NCI-H187 treated with DMSO at 0.1 percent for 48 hours (cell line): ENCODE results near the gene TOGARAM1.
"Not testable (repeated sequence)": the region's sequence is repeated elsewhere in the genome, so short reads cannot be mapped to it uniquely, and the experiment has no call there.

Experiments
- DNase-seq: peaks from one replicate; lab custom pipeline; 2025; lab: John Stamatoyannopoulos, UW

TOGARAM1 gene

GRCh38 chr14:45038865-45039264 is 76.9 kb downstream of the TOGARAM1 start:
- DNase-seq: no peak

DNA sequence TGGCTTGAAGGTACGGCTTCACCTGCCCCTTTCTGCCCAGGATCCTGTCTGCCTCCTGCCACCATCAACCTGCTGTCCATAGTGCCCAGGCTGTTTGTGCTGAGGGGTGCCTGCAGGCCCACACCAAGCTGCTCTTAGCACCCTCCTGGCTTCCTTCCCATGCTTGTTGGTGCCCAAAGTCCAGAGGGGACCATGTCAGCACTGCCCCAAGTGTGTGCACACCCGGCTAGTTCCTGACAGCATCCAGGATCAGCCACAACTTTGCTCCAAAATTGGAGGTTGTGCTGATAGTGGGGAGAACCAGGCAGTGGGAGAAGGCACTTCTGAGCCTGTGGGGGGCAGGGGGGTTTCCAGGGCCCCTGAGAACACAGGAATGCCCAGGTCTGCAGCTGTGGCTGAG is 77.4 kb downstream of the TOGARAM1 start:
- no peak for DNase-seq

- no peak for DNase-seq
Observed at GRCh38 chr14:45041641-45042040, 79.7 kb downstream of the TOGARAM1 start.

DNA sequence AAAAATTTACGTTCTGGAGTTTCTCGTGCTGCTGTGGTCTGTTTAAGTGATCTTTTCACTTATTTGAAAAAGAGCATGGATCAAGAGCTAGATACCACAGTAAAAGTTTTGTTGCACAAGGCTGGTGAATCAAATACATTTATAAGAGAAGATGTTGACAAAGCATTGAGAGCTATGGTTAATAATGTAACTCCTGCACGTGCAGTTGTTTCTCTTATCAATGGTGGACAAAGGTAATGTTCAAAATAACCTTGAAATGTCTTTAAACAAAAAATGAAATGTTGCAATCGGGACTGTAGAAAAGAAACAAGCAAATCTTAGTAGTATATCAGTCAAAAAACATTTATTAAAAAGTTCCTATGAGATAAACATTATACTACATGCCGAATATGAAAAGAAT is 82.6 kb downstream of the TOGARAM1 start:
- DNase-seq: no peak

GRCh38 chr14:45048385-45048784 is 86.4 kb downstream of the TOGARAM1 start:
- no peak for DNase-seq

- no peak for DNase-seq
Observed at GRCh38 chr14:45051180-45051579, 89.2 kb downstream of the TOGARAM1 start.

DNA sequence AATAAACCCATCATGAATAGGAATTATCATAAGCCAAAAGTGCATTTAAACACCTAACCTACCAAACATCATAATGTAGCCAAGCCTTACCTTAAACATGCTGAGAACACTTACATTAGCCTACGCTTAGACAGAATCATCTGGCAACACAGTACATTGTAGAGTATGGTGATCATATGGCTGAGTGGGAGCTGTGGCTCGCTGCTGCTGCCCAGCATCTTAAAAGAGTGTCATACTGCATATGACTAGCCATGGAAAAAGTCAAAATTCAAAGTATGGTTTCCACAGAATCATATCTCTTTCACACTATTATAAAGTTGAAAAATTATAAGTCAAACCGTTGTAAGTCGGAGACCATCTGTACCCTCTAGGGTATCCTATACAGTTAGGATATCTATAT is 89.9 kb downstream of the TOGARAM1 start:
- no peak for DNase-seq

- DNase-seq: no peak
Observed at GRCh38 chr14:45057349-45057748, 95.4 kb downstream of the TOGARAM1 start.

DNA sequence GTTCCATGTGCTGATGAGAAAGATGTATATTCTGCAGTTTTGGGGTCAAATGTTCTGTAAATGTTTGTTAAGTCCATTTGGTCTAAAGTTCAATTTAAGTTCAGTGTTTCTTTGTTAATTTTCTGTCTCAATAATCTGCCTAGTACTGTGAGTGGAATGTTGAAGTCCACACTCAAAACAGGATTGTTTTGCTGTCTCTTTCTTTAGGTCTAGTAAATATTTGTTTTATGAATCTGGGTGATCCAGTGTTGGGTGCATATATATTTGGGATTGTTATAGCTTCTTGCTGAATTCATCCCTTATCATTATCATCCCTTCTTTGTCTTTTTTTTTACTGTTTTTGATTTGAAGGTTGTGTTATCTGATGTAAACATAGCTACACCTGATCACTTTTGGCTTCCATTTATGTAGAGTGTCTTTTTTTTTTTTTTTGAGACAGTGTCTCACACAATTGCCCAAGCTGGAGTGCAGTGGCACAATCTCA is 95.9 kb downstream of the TOGARAM1 start:
- DNase-seq: no peak

- no peak for DNase-seq
Observed at GRCh38 chr14:45060551-45060950, 98.6 kb downstream of the TOGARAM1 start.

DNA sequence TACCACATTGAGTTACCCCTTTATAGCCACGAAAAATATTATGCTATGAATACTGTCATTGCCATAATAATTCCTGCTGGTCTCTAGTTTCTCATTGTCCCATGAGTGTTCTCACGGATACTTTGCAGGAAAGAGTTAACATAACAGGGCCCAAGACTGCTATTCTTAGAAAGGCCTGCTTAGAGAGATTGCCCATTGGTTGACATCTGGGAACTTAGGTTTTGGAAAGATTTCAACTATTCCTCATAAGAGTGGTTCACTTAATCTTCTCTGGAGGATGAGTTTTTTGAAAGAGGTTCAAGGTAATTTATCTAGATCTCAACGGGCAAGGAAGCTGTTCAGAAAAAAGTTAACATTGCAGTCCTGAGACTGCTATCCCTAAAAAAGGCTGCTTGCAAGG is 103.5 kb downstream of the TOGARAM1 start:
- no peak for DNase-seq

DNA sequence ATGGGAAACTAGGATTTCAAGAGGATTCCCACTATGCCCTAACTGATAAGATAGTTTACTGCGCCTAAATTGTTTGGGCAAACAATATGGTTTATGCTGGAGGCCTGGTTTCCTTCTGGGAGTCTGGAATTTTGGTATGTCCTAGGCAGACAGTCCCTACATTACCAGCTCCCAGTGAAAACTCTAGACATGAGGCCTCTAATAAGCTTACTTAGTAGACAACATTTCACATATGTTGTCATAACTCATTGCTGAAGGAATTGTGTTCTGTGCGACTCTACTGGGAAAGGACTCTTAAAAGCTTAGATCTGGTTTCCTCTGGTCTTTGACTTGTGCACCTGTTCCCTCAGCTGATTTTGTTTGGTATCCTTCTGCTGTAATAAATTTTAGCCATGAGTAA is 104.0 kb downstream of the TOGARAM1 start:
- DNase-seq: no peak

DNA sequence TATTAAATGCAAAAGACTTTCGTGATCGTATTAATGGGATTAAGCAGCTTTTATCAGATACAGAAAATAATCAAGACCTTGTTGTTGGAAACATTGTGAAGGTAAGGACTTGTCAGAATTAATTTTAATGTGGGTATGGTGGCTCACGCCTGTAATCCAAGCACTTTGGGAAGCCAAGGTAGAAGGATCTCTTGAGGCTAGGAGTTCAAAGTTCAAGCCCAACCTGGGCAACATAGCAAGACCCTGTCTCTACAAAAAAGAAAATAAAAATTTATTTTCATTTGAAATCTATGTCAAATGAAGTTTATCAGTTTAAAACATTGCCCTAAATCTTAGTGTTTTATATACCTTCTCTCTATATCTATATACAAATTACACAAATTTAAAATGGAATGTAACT is 104.7 kb downstream of the TOGARAM1 start:
- no peak for DNase-seq

- no peak for DNase-seq
Observed at GRCh38 chr14:45068396-45068795, 106.4 kb downstream of the TOGARAM1 start.

GRCh38 chr14:45070215-45070614 is 108.2 kb downstream of the TOGARAM1 start:
- DNase-seq: no peak

DNA sequence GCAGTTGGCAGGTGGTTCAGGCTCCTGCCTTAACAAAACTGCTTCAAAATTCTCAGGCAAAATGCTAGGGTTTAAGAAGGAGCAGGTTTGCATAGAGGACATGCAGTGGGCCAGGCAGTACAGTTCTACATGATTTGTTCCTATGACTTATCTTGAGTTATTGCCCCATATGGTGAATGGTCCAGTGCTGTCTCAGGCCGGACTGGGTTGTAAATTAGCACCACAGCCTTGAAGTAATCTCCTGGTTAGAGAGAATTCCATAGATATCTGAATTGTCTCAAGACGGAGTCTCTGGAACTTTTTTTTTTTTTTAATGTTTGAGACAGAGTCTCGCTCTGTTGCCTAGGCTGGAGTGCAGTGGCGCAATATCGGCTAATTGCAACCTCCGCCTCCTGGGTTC is 110.1 kb downstream of the TOGARAM1 start:
- DNase-seq: no peak

DNA sequence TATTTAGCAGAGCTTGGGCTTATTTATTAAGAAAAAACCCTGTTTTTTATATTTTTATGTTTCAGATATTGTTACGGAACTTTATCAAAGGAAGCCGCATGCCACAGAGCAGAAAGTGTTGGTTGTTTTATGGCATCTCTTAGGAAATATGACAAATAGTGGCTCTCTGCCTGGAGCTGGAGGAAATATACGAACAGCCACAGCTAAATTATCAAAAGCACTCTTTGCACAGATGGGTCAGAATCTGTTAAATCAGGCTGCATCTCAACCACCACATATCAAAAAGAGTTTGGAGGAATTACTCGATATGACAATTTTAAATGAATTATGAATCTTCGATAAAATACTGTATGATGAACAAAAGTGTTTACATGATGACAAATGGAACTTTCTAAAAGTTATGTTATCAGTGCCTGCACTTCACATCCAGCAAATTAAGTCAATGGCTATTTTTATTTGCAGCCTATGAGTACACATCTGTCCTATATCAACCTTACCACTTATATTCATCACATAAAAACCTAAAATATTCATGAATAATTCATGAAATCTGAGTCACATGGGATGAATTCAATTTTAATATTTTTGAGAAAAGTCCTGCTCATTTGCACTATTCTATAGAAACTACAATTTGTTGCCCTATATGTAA is 111.4 kb downstream of the TOGARAM1 start:
- DNase-seq: no peak

- DNase-seq: no peak
Observed at GRCh38 chr14:45078323-45078722, 116.3 kb downstream of the TOGARAM1 start.

DNA sequence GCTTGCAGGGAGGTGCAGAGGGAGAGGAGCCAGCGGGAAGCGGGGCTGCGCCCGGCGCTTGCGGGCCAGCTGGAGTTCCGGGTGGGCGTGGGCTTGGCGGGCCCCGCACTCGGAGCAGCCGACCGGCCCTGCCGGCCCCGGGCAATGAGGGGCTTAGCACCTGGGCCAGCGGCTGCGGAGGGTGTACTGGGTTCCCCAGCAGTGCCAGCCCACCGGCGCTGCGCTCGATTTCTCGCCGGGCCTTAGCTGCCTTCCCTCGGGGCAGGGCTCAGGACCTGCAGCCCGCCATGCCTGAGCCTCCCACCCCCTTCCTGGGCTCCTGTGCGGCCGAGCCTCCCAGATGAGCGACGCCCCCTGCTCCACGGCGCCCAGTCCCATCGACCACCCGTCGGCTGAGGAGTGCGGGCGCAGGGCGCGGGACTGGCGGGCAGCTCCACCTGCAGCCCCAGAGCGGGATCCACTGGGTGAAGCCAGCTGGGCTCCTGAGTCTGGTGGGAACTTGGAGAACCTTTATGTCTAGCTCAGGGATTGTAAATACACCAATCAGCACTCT is 118.5 kb downstream of the TOGARAM1 start:
- not testable (repeated sequence) for DNase-seq

DNA sequence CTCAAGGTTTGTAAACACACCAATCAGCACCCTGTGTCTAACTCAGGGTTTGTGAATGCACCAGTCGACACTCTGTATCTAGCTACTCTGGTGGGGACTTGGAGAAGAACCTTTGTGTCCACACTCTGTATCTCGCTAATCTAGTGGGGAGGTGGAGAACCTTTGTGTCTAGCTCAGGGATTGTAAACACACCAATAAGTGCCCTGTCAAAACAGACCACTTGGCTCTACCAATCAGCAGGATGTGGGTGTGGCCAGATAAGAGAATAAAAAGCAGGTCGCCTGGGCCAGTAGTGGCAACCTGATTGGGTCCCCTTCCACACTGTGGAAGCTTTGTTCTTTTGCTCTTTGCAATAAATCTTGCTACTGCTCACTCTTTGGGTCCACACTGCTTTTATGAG is 119.1 kb downstream of the TOGARAM1 start:
- DNase-seq: not testable (repeated sequence)

DNA sequence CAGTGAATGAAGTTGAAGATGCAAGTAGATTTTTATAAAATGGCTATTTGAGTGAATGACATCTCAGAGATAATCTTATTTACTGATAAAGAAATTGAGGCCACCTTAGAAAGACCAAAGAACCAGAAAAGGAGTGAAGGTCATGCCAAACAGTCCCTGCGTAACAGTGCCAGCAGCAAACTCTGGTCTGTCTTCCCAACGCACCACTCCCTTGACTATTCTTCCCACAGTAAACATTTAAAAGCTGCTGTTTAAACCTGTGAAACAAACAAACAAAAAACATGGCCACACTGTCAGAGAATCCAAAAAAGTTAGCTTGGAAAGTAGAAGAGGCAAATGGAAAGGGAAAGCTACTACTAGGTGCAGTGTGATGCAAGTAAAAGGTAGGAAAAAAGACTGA is 120.4 kb downstream of the TOGARAM1 start:
- no peak for DNase-seq

GRCh38 chr14:45083617-45083975 is 121.6 kb downstream of the TOGARAM1 start:
- DNase-seq: no peak

DNA sequence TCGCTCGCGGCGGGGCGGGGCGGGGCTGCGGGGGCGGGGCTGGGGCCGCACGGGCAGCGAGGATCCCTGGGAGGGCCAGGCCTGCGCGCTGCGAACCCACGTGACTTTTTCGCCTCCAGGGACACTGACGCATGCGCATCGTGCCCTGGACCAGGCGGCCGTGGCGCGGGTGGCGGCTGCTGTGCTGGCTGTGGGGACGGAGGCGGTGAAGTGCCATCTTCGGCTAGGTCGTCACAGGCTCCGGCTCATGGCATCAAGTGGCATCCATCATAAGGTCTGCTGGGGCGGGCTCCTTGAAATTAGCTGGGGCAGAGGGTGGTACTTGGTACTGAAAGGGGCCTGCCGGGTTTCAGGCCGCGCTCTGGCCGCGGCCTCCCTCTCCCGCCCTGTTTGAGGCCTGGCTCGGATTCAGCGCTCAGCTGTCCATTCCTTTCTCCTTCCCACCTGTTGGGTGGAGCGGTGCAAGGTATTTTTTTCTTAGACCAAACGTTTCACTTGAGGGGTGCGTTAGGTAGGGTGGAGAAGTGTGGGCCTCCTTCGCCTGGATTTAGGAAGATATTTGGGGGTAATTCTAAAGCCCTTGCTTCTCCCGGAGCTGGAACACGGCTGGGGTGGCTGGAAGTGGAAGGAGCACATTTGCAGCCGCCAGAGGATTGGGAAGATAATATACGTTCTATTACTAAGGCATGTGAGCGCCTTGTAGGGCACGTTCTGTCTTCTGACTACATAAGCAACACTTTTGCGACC is 122.2 kb downstream of the TOGARAM1 start, which contains the start of gene PRPF39:
TSS of gene PRPF39 (plus strand) at position 141 of the 747 bp plus-strand sequence. CDS start 11,124 bp downstream, outside the sequence.
- DNase-seq: peak; percentile 80
